ENCODE measurements around the gene ADD2.
"Not testable (repeated sequence)": the region's sequence is repeated elsewhere in the genome, so short reads cannot be mapped to it uniquely, and the experiment has no call there.

The ADD2 gene

GRCh38 chr2:70663411-70663810 is 104.6 kb downstream of the ADD2 start:
- peaks cover 2% of the 10 kb centered on the region for H3K27me3 Mint-ChIP-seq (ENCODE audit: low read depth)
- peaks cover 11% of the 10 kb centered on the region for H3K4me1 Mint-ChIP-seq (ENCODE audit: low read depth)
- H3K36me3 Mint-ChIP-seq (ENCODE audit: low read depth) = no peaks in the 10 kb centered on the region
- H3K9me3 Mint-ChIP-seq = no peaks in the 10 kb centered on the region
- H3K27ac Mint-ChIP-seq = no peak overlapping the region
- no peak for DNase-seq (ENCODE audit: low spot score)
- no peak overlapping the region for H3K4me3 Mint-ChIP-seq

- H3K27ac Mint-ChIP-seq = no peak overlapping the region
- peaks cover 17% of the 10 kb centered on the region for H3K4me1 Mint-ChIP-seq (ENCODE audit: low read depth)
These were observed 108.4 kb downstream of the ADD2 start for GRCh38 chr2:70659551-70659950.

GRCh38 chr2:70658476-70658875 is 109.5 kb downstream of the ADD2 start:
- Mint-ChIP-seq H3K4me3 (no peak overlapping the region), H3K36me3 (ENCODE audit: low read depth) (no peaks in the 10 kb centered on the region), H3K4me1 (ENCODE audit: low read depth) (peaks cover 9% of the 10 kb centered on the region), H3K27ac (no peak overlapping the region), H3K27me3 (ENCODE audit: low read depth) (peaks cover 7% of the 10 kb centered on the region), H3K9me3 (no peaks in the 10 kb centered on the region)
- no peak for DNase-seq (ENCODE audit: low spot score)

More at GRCh38 chr2:70659551-70659950, 108.4 kb downstream of the ADD2 start:
- no peak for DNase-seq (ENCODE audit: low spot score)
- Mint-ChIP-seq H3K36me3 (ENCODE audit: low read depth) (no peaks in the 10 kb centered on the region), H3K27me3 (ENCODE audit: low read depth) (peaks cover 5% of the 10 kb centered on the region), H3K9me3 (no peaks in the 10 kb centered on the region), H3K4me3 (no peak overlapping the region)

GRCh38 chr2:70657246-70657645 is 110.8 kb downstream of the ADD2 start:
- Mint-ChIP-seq H3K27me3 (ENCODE audit: low read depth) (peaks cover 14% of the 10 kb centered on the region), H3K27ac (no peak overlapping the region), H3K4me1 (ENCODE audit: low read depth) (peaks cover 9% of the 10 kb centered on the region)

GRCh38 chr2:70656421-70657010 is 111.5 kb downstream of the ADD2 start:
- Mint-ChIP-seq H3K4me1 (ENCODE audit: low read depth) (peaks cover 9% of the 10 kb centered on the region), H3K9me3 (no peaks in the 10 kb centered on the region), H3K36me3 (ENCODE audit: low read depth) (no peaks in the 10 kb centered on the region), H3K27ac (no peak overlapping the region), H3K27me3 (ENCODE audit: low read depth) (peaks cover 20% of the 10 kb centered on the region), H3K4me3 (no peak overlapping the region)
- DNase-seq (ENCODE audit: low spot score) = no peak

More at GRCh38 chr2:70657246-70657645, 110.8 kb downstream of the ADD2 start:
- H3K9me3 Mint-ChIP-seq = no peaks in the 10 kb centered on the region
- no peak for DNase-seq (ENCODE audit: low spot score)
- no peak overlapping the region for H3K4me3 Mint-ChIP-seq
- no peaks in the 10 kb centered on the region for H3K36me3 Mint-ChIP-seq (ENCODE audit: low read depth)

GRCh38 chr2:70655786-70656185 is 112.2 kb downstream of the ADD2 start:
- Mint-ChIP-seq H3K27me3 (ENCODE audit: low read depth) (peaks cover 22% of the 10 kb centered on the region), H3K27ac (no peak overlapping the region), H3K4me3 (no peak overlapping the region)

GRCh38 chr2:70655211-70655610 is 112.8 kb downstream of the ADD2 start:
- DNase-seq (ENCODE audit: low spot score); H3K36me3 Mint-ChIP-seq (ENCODE audit: low read depth); H3K27ac Mint-ChIP-seq; H3K4me3 Mint-ChIP-seq; H3K4me1 Mint-ChIP-seq (ENCODE audit: low read depth); H3K9me3 Mint-ChIP-seq: not testable (repeated sequence)
- peaks cover 24% of the 10 kb centered on the region for H3K27me3 Mint-ChIP-seq (ENCODE audit: low read depth)

More at GRCh38 chr2:70655786-70656185, 112.2 kb downstream of the ADD2 start:
- DNase-seq (ENCODE audit: low spot score) = no peak
- Mint-ChIP-seq H3K4me1 (ENCODE audit: low read depth) (peaks cover 9% of the 10 kb centered on the region), H3K9me3 (no peaks in the 10 kb centered on the region), H3K36me3 (ENCODE audit: low read depth) (no peaks in the 10 kb centered on the region)

- Mint-ChIP-seq H3K36me3 (ENCODE audit: low read depth) (no peaks in the 10 kb centered on the region), H3K27ac (no peak overlapping the region), H3K27me3 (ENCODE audit: low read depth) (peaks cover 27% of the 10 kb centered on the region), H3K9me3 (no peaks in the 10 kb centered on the region), H3K4me1 (ENCODE audit: low read depth) (peaks cover 9% of the 10 kb centered on the region), H3K4me3 (no peak overlapping the region)
- no peak for DNase-seq (ENCODE audit: low spot score)
These were observed 116.3 kb downstream of the ADD2 start for GRCh38 chr2:70651727-70652126.

- no peak overlapping the region for H3K27ac Mint-ChIP-seq
- no peaks in the 10 kb centered on the region for H3K36me3 Mint-ChIP-seq (ENCODE audit: low read depth)
- H3K4me3 Mint-ChIP-seq = no peak overlapping the region
- DNase-seq (ENCODE audit: low spot score) = no peak
- no peaks in the 10 kb centered on the region for H3K9me3 Mint-ChIP-seq
- peaks cover 23% of the 10 kb centered on the region for H3K27me3 Mint-ChIP-seq (ENCODE audit: low read depth)
- peaks cover 3% of the 10 kb centered on the region for H3K4me1 Mint-ChIP-seq (ENCODE audit: low read depth)
These were observed 117.0 kb downstream of the ADD2 start for GRCh38 chr2:70651014-70651413.

- H3K36me3 Mint-ChIP-seq (ENCODE audit: low read depth) = no peaks in the 10 kb centered on the region
- no peaks in the 10 kb centered on the region for H3K9me3 Mint-ChIP-seq
- peaks cover 4% of the 10 kb centered on the region for H3K4me1 Mint-ChIP-seq (ENCODE audit: low read depth)
- H3K27me3 Mint-ChIP-seq (ENCODE audit: low read depth) = peaks cover 23% of the 10 kb centered on the region
- H3K27ac Mint-ChIP-seq = no peak overlapping the region
- H3K4me3 Mint-ChIP-seq = no peak overlapping the region
- DNase-seq (ENCODE audit: low spot score) = no peak
These were observed 119.0 kb downstream of the ADD2 start for GRCh38 chr2:70648961-70649360.

GRCh38 chr2:70647873-70648481 is 120.0 kb downstream of the ADD2 start:
- Mint-ChIP-seq H3K36me3 (ENCODE audit: low read depth) (no peaks in the 10 kb centered on the region), H3K4me3 (no peak overlapping the region), H3K27me3 (ENCODE audit: low read depth) (peaks cover 19% of the 10 kb centered on the region), H3K9me3 (no peaks in the 10 kb centered on the region), H3K27ac (no peak overlapping the region), H3K4me1 (ENCODE audit: low read depth) (peaks cover 4% of the 10 kb centered on the region)
- peak; percentile 38 for DNase-seq (ENCODE audit: low spot score)

GRCh38 chr2:70646420-70646818 is 121.6 kb downstream of the ADD2 start:
- H3K9me3 Mint-ChIP-seq = no peaks in the 10 kb centered on the region
- H3K4me3 Mint-ChIP-seq = no peak overlapping the region
- peaks cover 4% of the 10 kb centered on the region for H3K4me1 Mint-ChIP-seq (ENCODE audit: low read depth)
- peaks cover 7% of the 10 kb centered on the region for H3K27me3 Mint-ChIP-seq (ENCODE audit: low read depth)
- no peak for DNase-seq (ENCODE audit: low spot score)
- H3K27ac Mint-ChIP-seq = no peak overlapping the region
- H3K36me3 Mint-ChIP-seq (ENCODE audit: low read depth) = no peaks in the 10 kb centered on the region

- Mint-ChIP-seq H3K9me3 (no peaks in the 10 kb centered on the region), H3K27me3 (ENCODE audit: low read depth) (peaks cover 6% of the 10 kb centered on the region), H3K4me3 (no peak overlapping the region), H3K36me3 (ENCODE audit: low read depth) (no peaks in the 10 kb centered on the region), H3K27ac (no peak overlapping the region), H3K4me1 (ENCODE audit: low read depth) (peaks cover 4% of the 10 kb centered on the region)
- DNase-seq (ENCODE audit: low spot score) = no peak
These were observed 122.1 kb downstream of the ADD2 start for GRCh38 chr2:70645733-70646419.

- H3K27ac Mint-ChIP-seq = no peak overlapping the region
- no peak for DNase-seq (ENCODE audit: low spot score)
- no peaks in the 10 kb centered on the region for H3K9me3 Mint-ChIP-seq
- H3K27me3 Mint-ChIP-seq (ENCODE audit: low read depth) = peaks cover 3% of the 10 kb centered on the region
- H3K4me3 Mint-ChIP-seq = no peak overlapping the region
- H3K36me3 Mint-ChIP-seq (ENCODE audit: low read depth) = no peaks in the 10 kb centered on the region
- H3K4me1 Mint-ChIP-seq (ENCODE audit: low read depth) = peaks cover 15% of the 10 kb centered on the region
These were observed 124.3 kb downstream of the ADD2 start for GRCh38 chr2:70643715-70644114.

All from T-helper 2 cell treated with Interferon-gamma antibody and Interleukin-4, amounts not matched to agents 5 μg/mL and 100 μg/mL, for 36 hours (primary cell).